Spleen (tissue), 11 donors: Measurements from ENCODE around the gene NAT8L. TPM values are rescaled to one million over a fixed set of nuclear protein-coding genes. Genes with fewer than 3 reads are reported as not detected.

ENCODE experiments used
- DNase-seq: peaks from one replicate; pipeline ENCODE4 v3.0.0-alpha.2; 2020
- H3K27ac ChIP-seq, 8 donors: fragments of 200-600 bp; sonication (generic) in 7 of 8; 1 replicate in 4 of 8; 2 replicates in 4 of 8; pipeline versions ENCODE4 v1.5.0 to v1.8.0; 2016 to 2021; ENCODE audit warnings: inconsistent platforms in 4 of 8, mild to moderate bottlenecking in 4 of 8, moderate library complexity in 1 of 8
- H3K27me3 ChIP-seq, 7 donors: fragments of 200-600 bp; sonication (generic) in 6 of 7; replicated peaks in 1 of 7; 1 replicate in 4 of 7; 2 replicates in 3 of 7; pipeline versions ENCODE4 v1.5.0 to v1.8.0; 2016 to 2021; ENCODE audit warnings: inconsistent platforms in 3 of 7, mild to moderate bottlenecking in 1 of 7
- H3K36me3 ChIP-seq, 6 donors: fragments of 200-600 bp; sonication (generic) in 5 of 6; 1 replicate in 4 of 6; 2 replicates in 2 of 6; pipeline versions ENCODE4 v1.5.0 to v1.8.0; 2016 to 2021; ENCODE audit warnings: inconsistent platforms in 2 of 6
- H3K4me1 ChIP-seq, 6 donors: fragments of 200-600 bp; sonication (generic) in 5 of 6; 1 replicate in 3 of 6; 2 replicates in 3 of 6; pipeline versions ENCODE4 v1.5.0 to v1.8.0; 2016 to 2021; ENCODE audit warnings: inconsistent platforms in 3 of 6
- H3K4me3 ChIP-seq, 8 donors: fragments of 200-600 bp; sonication (generic) in 7 of 8; 1 replicate in 4 of 8; 2 replicates in 4 of 8; pipeline versions ENCODE4 v1.5.0 to v1.8.0; 2016 to 2021; ENCODE audit warnings: inconsistent platforms in 4 of 8, mild to moderate bottlenecking in 4 of 8, moderate library complexity in 2 of 8
- H3K9me3 ChIP-seq, 8 donors: fragments of 200-600 bp; sonication (generic) in 7 of 8; 1 replicate in 4 of 8; 2 replicates in 4 of 8; pipeline versions ENCODE4 v1.5.0 to v1.8.0; 2016 to 2021; ENCODE audit warnings: inconsistent platforms in 4 of 8
- CTCF ChIP-seq, 11 experiments: fragments of 200-600 bp in 7 of 11; fragments of 450-650 bp in 4 of 11; sonication (generic) in 4 of 11; IDR thresholded peaks in 8 of 11; conservative IDR thresholded peaks in 3 of 11; 1 replicate in 7 of 11; 2 replicates in 4 of 11; pipeline versions ENCODE4 v1.4.0 to v1.8.0; 2016 to 2021; ENCODE audit warnings: antibody characterized with exemption in 11 of 11, inconsistent platforms in 4 of 11, mild to moderate bottlenecking in 1 of 11
- POLR2A ChIP-seq, 3 donors: fragments of 450-650 bp; IDR thresholded peaks; one replicate each; pipeline ENCODE4 v1.5.1; 2017; ENCODE audit warnings: antibody characterized with exemption in 3 of 3, mild to moderate bottlenecking in 1 of 3
- POLR2AphosphoS5 ChIP-seq, 3 donors: sonication (generic); formaldehyde crosslinking; IDR thresholded peaks; one replicate each; pipeline ENCODE4 v1.5.1; 2017; ENCODE audit warnings: antibody characterized with exemption in 3 of 3
- WGBS, 5 donors: extraction: QIAGEN DNeasy Blood & Tissue Kit in 3 of 5; methylation state at CpG; one replicate each; pipeline versions ENCODE4 v1.1.5 to v1.1.7; 2013 to 2018; 5-methylcytosine and 5-hydroxymethylcytosine counted together
- intact Hi-C: fragments of 100-400 bp; cut with DNase I; formaldehyde crosslinking; loops from one replicate; pipeline ENCODE4 v1.15.0; 2023; ENCODE audit warnings: low total_unique reads
- polyA plus RNA-seq, 3 donors: library from polyadenylated mRNA; stranded (reverse); fragments of 200-250 nt; gene quantifications; one replicate each; pipeline ENCODE4 v1.2.1, GENCODE V29; 2013
- total RNA-seq, 7 donors: library from RNA; depleted of rRNA in 3 of 7; stranded (reverse); fragments of >200 nt in 3 of 7; fragmentation: NEBNext Ultra II Directional in 4 of 7; extraction: Animal tissue kit (Norgen Biotek cat#: 25700) in 4 of 7; gene quantifications; one replicate each; pipeline versions ENCODE4 v1.1.0 to v1.2.1, GENCODE V29; 2016 to 2021
- donor health status: healthy with polysubstance abuse.
- donor health status: DM: no; HTN: no; CAD: no; lungs with moderate emphysema.
- donor health status: DM: no; HTN: no; CAD: no.
- donor health status: Bipolar disorder and iron deficiency.
- donor health status: healthy.
- donor health status: DM: no; HTN: no; CAD: no.
- donor health status: DM: yes; HTN: yes; CAD: no.

The NAT8L gene
- total and polyA plus RNA-seq, 10 donors: 0.13 to 3.1 (median 0.72) TPM

GRCh38 chr4:2076908-2077536, 17.9 kb downstream of the NAT8L start:
- WGBS, 5 donors: 78 to 91% (median 82%) methylated on average over 5 to 9 of the region's 9 CpGs
- no peak overlapping the region for H3K4me3 ChIP-seq
- peaks cover 0 to 12% (median 4%) of the 10 kb centered on the region in 6 donors for H3K4me1 ChIP-seq
- peaks cover 0 to 5% (median 0%) of the 10 kb centered on the region in 7 donors for H3K27me3 ChIP-seq
- no peaks in the 10 kb centered on the region for H3K9me3 ChIP-seq
- DNase-seq: peak; percentile 72
- no peak overlapping the region for H3K27ac ChIP-seq
- no peak for TF ChIP-seq CTCF (IDR thresholded peaks at IDR 0.05 in 8 of 11, conservative IDR thresholded peaks at IDR 0.05 in 3 of 11)
- no peak for TF ChIP-seq POLR2A (IDR thresholded peaks at IDR 0.05)
- TF ChIP-seq POLR2AphosphoS5 (IDR thresholded peaks at IDR 0.05): no peak
- intact Hi-C loops: no loop called here
- H3K36me3 ChIP-seq: no peaks in the 10 kb centered on the region

GRCh38 chr4:2077537-2078460, 18.7 kb downstream of the NAT8L start:
- Histone ChIP-seq H3K4me3 (no peak overlapping the region), H3K9me3 (no peaks in the 10 kb centered on the region), H3K27me3 (no peaks in the 10 kb centered on the region), H3K27ac (no peak overlapping the region), H3K36me3 (no peaks in the 10 kb centered on the region), H3K4me1 (peaks cover 0 to 4% (median 0%) of the 10 kb centered on the region in 6 donors)
- 80 to 89% (median 87%) methylated on average over 17 of the region's 17 CpGs for WGBS, 5 donors
- intact Hi-C loops: no loop called here
- no peak for TF ChIP-seq POLR2AphosphoS5 (IDR thresholded peaks at IDR 0.05)
- no peak for TF ChIP-seq CTCF (IDR thresholded peaks at IDR 0.05 in 8 of 11, conservative IDR thresholded peaks at IDR 0.05 in 3 of 11)
- TF ChIP-seq POLR2A (IDR thresholded peaks at IDR 0.05): no peak
- peak; percentile 54 for DNase-seq

- TF ChIP-seq CTCF (IDR thresholded peaks at IDR 0.05 in 8 of 11, conservative IDR thresholded peaks at IDR 0.05 in 3 of 11) (no peak), POLR2AphosphoS5 (IDR thresholded peaks at IDR 0.05) (no peak), POLR2A (IDR thresholded peaks at IDR 0.05) (no peak)
- intact Hi-C loops: no loop called here
- no peak overlapping the region for H3K27ac ChIP-seq
- no peaks in the 10 kb centered on the region for H3K9me3 ChIP-seq
- H3K36me3 ChIP-seq: no peaks in the 10 kb centered on the region
- no peaks in the 10 kb centered on the region for H3K27me3 ChIP-seq
- DNase-seq: no peak
- 75 to 85% (median 80%) methylated on average over 8 to 9 of the region's 9 CpGs for WGBS, 5 donors
- no peak overlapping the region for H3K4me3 ChIP-seq
- H3K4me1 ChIP-seq: no peaks in the 10 kb centered on the region
Observed at GRCh38 chr4:2078584-2078983, 19.5 kb downstream of the NAT8L start.

- intact Hi-C loops: no loop called here
- Histone ChIP-seq H3K4me3 (no peak overlapping the region), H3K36me3 (no peaks in the 10 kb centered on the region), H3K27ac (no peak overlapping the region), H3K27me3 (no peaks in the 10 kb centered on the region), H3K4me1 (no peaks in the 10 kb centered on the region), H3K9me3 (no peaks in the 10 kb centered on the region)
- no peak for TF ChIP-seq CTCF (IDR thresholded peaks at IDR 0.05 in 8 of 11, conservative IDR thresholded peaks at IDR 0.05 in 3 of 11)
- no peak for TF ChIP-seq POLR2AphosphoS5 (IDR thresholded peaks at IDR 0.05)
- no peak for TF ChIP-seq POLR2A (IDR thresholded peaks at IDR 0.05)
- 89 to 98% (median 90%) methylated on average over 4 to 5 of the region's 5 CpGs for WGBS, 5 donors
- DNase-seq: no peak
Observed at GRCh38 chr4:2079006-2079405, 19.9 kb downstream of the NAT8L start.
